K562 (cell line): ENCODE measurements around the gene WWOX. TPM values are rescaled to one million over a fixed set of nuclear protein-coding genes. Genes with fewer than 3 reads are reported as not detected.

Experiments
- ATAC-seq: fragments of 200-7000 bp; cut with Tn5 transposase; 3 replicates; pipeline ENCODE4 v1.9.1; 2020; ENCODE audit warnings: moderate library complexity
- BruUV-seq: library from RNA; stranded (reverse); fragments of 400-500 nt; replicated peaks from 2 replicates; lab custom pipeline; 2021; lab: Mats Ljungman, UMichigan
- CTCF ChIA-PET: fragments of 300-600 bp; formaldehyde crosslinking; extraction: SDS; loops from one replicate; lab custom pipeline; 2021; ENCODE audit warnings: low intra/inter-chr PET ratio; lab: Yijun Ruan, JAX
- POLR2A ChIA-PET: fragments of 300-600, 350-650 bp; sonication (Branson Sonifier 250); formaldehyde crosslinking; extraction: SDS; loops from one replicate; lab custom pipeline; 2021; ENCODE audit warnings: antibody characterized with exemption, inconsistent platforms; lab: Yijun Ruan, JAX
- DNase-seq, 4 experiments: peaks; one replicate each; pipeline versions ENCODE4 v3.0.0 to v3.0.0-alpha.2; 2011 to 2018; ENCODE audit warnings: low spot score in 3 of 4, mixed read lengths in 3 of 4; ENCODE audit errors: extremely low read depth in 1 of 4
- FAIRE-seq: peaks from 2 replicates; lab custom pipeline; 2011; peaks lifted over from hg19 to GRCh38; lab: Jason Lieb, UNC
- H2AFZ ChIP-seq: 2 replicates; pipeline ENCODE4 v1.6.0; 2011; ENCODE audit warnings: low read depth, low read length, control low read depth, inconsistent platforms
- H3K27ac ChIP-seq: fragments of 200-600 bp; 3 replicates; pipeline ENCODE4 v1.8.0; 2011; ENCODE audit warnings: low read depth, mild to moderate bottlenecking, control low read depth, inconsistent platforms, low read length, moderate library complexity, mixed read lengths; ENCODE audit errors: extremely low read depth
- H3K27me3 ChIP-seq, 2 experiments: fragments of 300-600 bp in 1 of 2; 2 replicates in 1 of 2; 3 replicates in 1 of 2; pipeline versions ENCODE4 v1.6.0 to v1.8.0; 2011; ENCODE audit warnings: inconsistent platforms in 2 of 2, low read length in 2 of 2, mild to moderate bottlenecking in 1 of 2, mixed read lengths in 1 of 2, moderate library complexity in 1 of 2; ENCODE audit not compliant: control insufficient read depth in 2 of 2, insufficient read depth in 2 of 2
- H3K36me3 ChIP-seq: fragments of 300-600 bp; 3 replicates; pipeline ENCODE4 v1.8.0; 2011; ENCODE audit warnings: mild to moderate bottlenecking, low read length, inconsistent platforms; ENCODE audit not compliant: control insufficient read depth, insufficient read depth
- H3K4me1 ChIP-seq, 2 experiments: fragments of 200-600 bp in 1 of 2; replicated peaks in 1 of 2; 2 replicates in 1 of 2; 3 replicates in 1 of 2; pipeline versions ENCODE4 v1.5.1 to v1.8.0; 2011; ENCODE audit warnings: inconsistent platforms in 2 of 2, low read length in 2 of 2, mild to moderate bottlenecking in 1 of 2, mixed read lengths in 1 of 2, moderate library complexity in 1 of 2; ENCODE audit not compliant: control insufficient read depth in 2 of 2, insufficient read depth in 2 of 2
- H3K4me2 ChIP-seq: 2 replicates; pipeline ENCODE4 v1.6.1; 2011; ENCODE audit warnings: low read length, control low read depth, inconsistent platforms, mixed read lengths; ENCODE audit not compliant: insufficient read depth
- H3K4me3 ChIP-seq: fragments of 200-600 bp; sonication (generic), shearing (Covaris generic); 2 replicates; pipeline ENCODE4 v1.5.1; 2016; ENCODE audit warnings: control low read depth, inconsistent platforms
- H3K79me2 ChIP-seq: fragments of 200-600 bp; 3 replicates; pipeline ENCODE4 v1.8.0; 2011; ENCODE audit warnings: low read length, inconsistent platforms; ENCODE audit not compliant: control insufficient read depth, insufficient read depth
- H3K9ac ChIP-seq, 2 experiments: 2 replicates each; pipeline versions ENCODE4 v1.6.0 to v1.6.1; 2011; ENCODE audit warnings: low read depth in 2 of 2, low read length in 2 of 2, control low read depth in 1 of 2, inconsistent platforms in 1 of 2, mild to moderate bottlenecking in 1 of 2, mixed read lengths in 1 of 2; ENCODE audit not compliant: insufficient read depth in 1 of 2
- H3K9me1 ChIP-seq: one replicate; pipeline ENCODE4 v1.6.0; 2011; ENCODE audit warnings: inconsistent platforms, mild to moderate bottlenecking, low read length, moderate library complexity; ENCODE audit not compliant: control insufficient read depth, insufficient read depth
- H3K9me3 ChIP-seq: replicated peaks from 2 replicates; pipeline ENCODE4 v1.5.1; 2011; ENCODE audit warnings: low read depth, low read length, inconsistent platforms; ENCODE audit not compliant: control insufficient read depth, insufficient read depth
- H4K20me1 ChIP-seq: replicated peaks from 2 replicates; pipeline ENCODE4 v1.6.1; 2011; ENCODE audit warnings: low read length, inconsistent platforms, mixed read lengths; ENCODE audit not compliant: control insufficient read depth, insufficient read depth
- HDAC2 ChIP-seq: fragments of 450-650 bp; IDR thresholded peaks from 2 replicates; pipeline ENCODE4 v1.6.1; 2016; ENCODE audit warnings: mild to moderate bottlenecking
- HDGF ChIP-seq: fragments of 450-650 bp; IDR thresholded peaks from 2 replicates; pipeline ENCODE4 v1.6.1; 2016
- NFIC ChIP-seq: fragments of 450-650 bp; IDR thresholded peaks from 2 replicates; pipeline ENCODE4 v1.6.1; 2017; ENCODE audit warnings: mild to moderate bottlenecking, inconsistent platforms
- SMAD4 ChIP-seq: fragments of 250-450 bp; sonication (Bioruptor Pico); conservative IDR thresholded peaks from 2 replicates; pipeline ENCODE4 v1.8.0; 2021; ENCODE audit warnings: inconsistent platforms, mild to moderate bottlenecking, moderate library complexity
- TCFL5 ChIP-seq: fragments of 250-450 bp; sonication (Bioruptor Pico); conservative IDR thresholded peaks from 2 replicates; pipeline ENCODE4 v1.6.1; 2021; ENCODE audit warnings: mild to moderate bottlenecking, moderate library complexity, matching md5 sums
- ZFPM2 ChIP-seq: fragments of 250-450 bp; sonication (Bioruptor Pico); IDR thresholded peaks from 2 replicates; pipeline ENCODE4 v1.5.1; 2022; ENCODE audit warnings: mild to moderate bottlenecking
- ZFX ChIP-seq: sonication (generic); formaldehyde crosslinking; IDR thresholded peaks from 2 replicates; pipeline ENCODE4 v1.8.0; 2022; ENCODE audit warnings: mild to moderate bottlenecking, missing genetic modification reagents, moderate library complexity
- ZNF444 ChIP-seq: fragments of 250-450 bp; sonication (Bioruptor Pico); IDR thresholded peaks from 2 replicates; pipeline ENCODE4 v1.4.0; 2020; ENCODE audit warnings: mild to moderate bottlenecking, moderate library complexity
- ZNF589 ChIP-seq: fragments of 200-800 bp; sonication (Bioruptor generic); IDR thresholded peaks from 2 replicates; pipeline ENCODE4 v1.6.1; 2016; ENCODE audit warnings: low read depth, missing genetic modification characterization, missing compliant biosample characterization
- WGBS: fragments of 100-300 bp; shearing (Covaris generic); methylation state at CpG from one replicate; pipeline ENCODE4 v1.1.6; 2016; ENCODE audit warnings: low coverage, mixed read lengths; ENCODE audit not compliant: insufficient coverage; ENCODE audit errors: missing lambda C conversion rate; 5-methylcytosine and 5-hydroxymethylcytosine counted together
- in situ Hi-C: fragments of 300-500 bp; cut with MboI; formaldehyde crosslinking; loops from 4 replicates; pipeline ENCODE4 v1.15.0; 2018; ENCODE audit warnings: inconsistent platforms, mixed read lengths
- intact Hi-C: fragments of 100-400 bp; cut with micrococcal nuclease; formaldehyde crosslinking; loops from 2 replicates; pipeline ENCODE4 v1.14.2; 2022
- polyA plus RNA-seq, 8 experiments: library from polyadenylated mRNA; depleted of rRNA in 4 of 8; stranded (reverse) in 5 of 8; unstranded in 3 of 8; fragments of >200 nt; fragmentation: Nextera tagmentation in 2 of 8; fragmentation: Illumina TruSeq in 1 of 8; extraction: Ambion mirVana in 2 of 8; extraction: Trizol in 1 of 8; gene quantifications; 2 replicates each; pipeline versions ENCODE4 v1.2.1 to v1.2.3, GENCODE V29; 2011 to 2014; ENCODE audit warnings: inconsistent platforms in 1 of 8, missing spikeins in 1 of 8
- total RNA-seq, 7 experiments: library from RNA; depleted of rRNA in 6 of 7; stranded (reverse); fragments of >200 nt in 6 of 7; fragmentation: Illumina TruSeq in 2 of 7; extraction: Trizol in 2 of 7; gene quantifications; 2 replicates each; pipeline versions ENCODE4 v1.2.1 to v1.2.3, GENCODE V29; 2011 to 2021; ENCODE audit warnings: low replicate concordance in 1 of 7

Gene WWOX
- total and polyA plus RNA-seq, 9 of the 15 experiments (the other 6 are each of a cell fraction or from before 2014, with no cell fraction given) = 1.6 to 22.7 (median 8.1) TPM

DNA sequence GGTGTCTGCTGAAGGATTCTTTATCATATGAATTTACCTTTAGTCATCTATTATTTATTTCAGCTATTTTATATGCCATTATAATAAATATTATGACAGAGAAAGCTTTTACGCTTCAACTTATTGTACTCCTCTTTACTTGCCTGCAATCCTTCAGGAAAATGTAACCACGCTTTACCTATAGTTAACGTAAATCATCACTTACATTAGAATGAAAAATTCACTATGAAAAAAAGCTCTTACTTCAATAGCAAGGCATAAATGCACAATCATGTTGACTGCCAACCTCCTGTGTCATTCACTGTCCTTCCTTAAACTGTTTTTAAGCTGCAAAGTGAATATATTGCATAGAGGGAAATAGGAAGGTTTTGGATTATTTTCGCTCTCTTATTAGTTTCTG is 277.9 kb downstream of the WWOX start:
- POLR2A ChIA-PET = interaction anchor here (0.6 kb wide), 2 partner anchors 12 to 406 kb away, joined by 3 read pairs; no protein-coding TSS in a partner anchor
- H3K4me1 ChIP-seq = no peaks in the 10 kb centered on the region
- H2AFZ ChIP-seq = no peak overlapping the region
- in situ Hi-C loops (no loop called here), intact Hi-C loops (no loop called here)
- ATAC-seq (no peak), FAIRE-seq (no peak), DNase-seq (no peak)
- no peaks in the 10 kb centered on the region for H3K36me3 ChIP-seq
- H3K9me1 ChIP-seq = no peaks in the 10 kb centered on the region
- WGBS = 14% methylated on average over 4 of the region's 4 CpGs
- H3K79me2 ChIP-seq = no peaks in the 10 kb centered on the region
- no TSS peak for BruUV-seq
- peaks cover 3 to 7% of the 10 kb centered on the region in 2 experiments; a peak in 3 of 5 replicates for H3K27me3 ChIP-seq
- H3K27ac ChIP-seq = no peak overlapping the region
- no peaks in the 10 kb centered on the region for H4K20me1 ChIP-seq
- no peak overlapping the region for H3K9ac ChIP-seq
- H3K4me3 ChIP-seq = no peak overlapping the region
- H3K9me3 ChIP-seq = no peaks in the 10 kb centered on the region
- TF ChIP-seq ZNF444 (CRISPR knock-in tag) = no peak
- TF ChIP-seq, all 486 proteins: peak for 0
- H3K4me2 ChIP-seq = no peak overlapping the region
- CTCF ChIA-PET = no interaction called here

GRCh38 chr16:78381060-78381459 is 281.6 kb downstream of the WWOX start:
- Histone ChIP-seq H3K79me2 (no peaks in the 10 kb centered on the region), H3K9ac (no peak overlapping the region), H3K4me1 (no peaks in the 10 kb centered on the region), H3K9me1 (no peaks in the 10 kb centered on the region), H3K36me3 (no peaks in the 10 kb centered on the region), H3K9me3 (no peaks in the 10 kb centered on the region), H2AFZ (no peak overlapping the region), H3K4me3 (no peak overlapping the region), H3K4me2 (no peak overlapping the region), H3K27ac (no peak overlapping the region), H3K27me3 (peaks cover 3 to 8% of the 10 kb centered on the region in 2 experiments; a peak in 3 of 5 replicates), H4K20me1 (no peaks in the 10 kb centered on the region)
- FAIRE-seq = no peak
- CTCF ChIA-PET = no interaction called here
- intact Hi-C loops (no loop called here), in situ Hi-C loops (no loop called here)
- ATAC-seq = no peak
- TF ChIP-seq ZFX (CRISPR knock-in tag) = no peak
- no peak for TF ChIP-seq SMAD4
- no peak for TF ChIP-seq ZFPM2 (CRISPR knock-in tag)
- no peak for TF ChIP-seq ZNF589 (CRISPR knock-in tag)
- no peak for TF ChIP-seq NFIC
- no peak for TF ChIP-seq HDAC2
- TF ChIP-seq TCFL5 (CRISPR knock-in tag) = no peak
- no peak for TF ChIP-seq HDGF
- no TSS peak for BruUV-seq
- 32% methylated on average over 1 of the region's 1 CpG for WGBS
- no peak for DNase-seq
- POLR2A ChIA-PET = no interaction called here
